Right atrium auricular region (tissue), 2 donors: ENCODE measurements around the gene GXYLT1. TPM values are rescaled to one million over a fixed set of nuclear protein-coding genes. Genes with fewer than 3 reads are reported as not detected.

ENCODE experiments used
- DNase-seq: peaks from one replicate; pipeline ENCODE4 v3.0.0-alpha.2; 2019; ENCODE audit warnings: low spot score
- H3K27ac ChIP-seq, 2 donors: fragments of 200-600 bp; sonication (generic); 1 replicate in 1 of 2; 2 replicates in 1 of 2; pipeline ENCODE4 v1.5.1; 2016 to 2019
- H3K27me3 ChIP-seq, 2 donors: fragments of 200-600 bp; sonication (generic); one replicate each; pipeline versions ENCODE4 v1.5.1 to v1.6.0; 2017 to 2019
- H3K36me3 ChIP-seq: fragments of 200-600 bp; sonication (generic); one replicate; pipeline ENCODE4 v1.5.1; 2016
- H3K4me1 ChIP-seq, 2 donors: fragments of 200-600 bp; sonication (generic); one replicate each; pipeline versions ENCODE4 v1.5.1 to v1.6.0; 2017 to 2019
- H3K4me3 ChIP-seq, 2 donors: fragments of 200-600 bp; sonication (generic); 1 replicate in 1 of 2; 2 replicates in 1 of 2; pipeline ENCODE4 v1.5.1; 2017 to 2019; ENCODE audit warnings: mild to moderate bottlenecking in 1 of 2, moderate library complexity in 1 of 2
- H3K9me3 ChIP-seq, 2 donors: fragments of 200-600 bp; sonication (generic); one replicate each; pipeline ENCODE4 v1.5.1; 2019
- CTCF ChIP-seq, 2 donors: fragments of 200-600 bp; sonication (generic); IDR thresholded peaks; one replicate each; pipeline ENCODE4 v1.5.1; 2019; ENCODE audit warnings: antibody characterized with exemption in 2 of 2
- total RNA-seq, 2 donors: library from RNA; depleted of rRNA; stranded (reverse); fragments of >200 nt; gene quantifications; one replicate each; pipeline ENCODE4 v1.1.0, GENCODE V29; 2016

The GXYLT1 gene
- total RNA-seq, 2 donors from 2014 or later: 5.9 TPM

GRCh38 chr12:42091769-42092168 lies 52.9 kb downstream of the GXYLT1 start:
- Histone ChIP-seq H3K4me3 (no peak overlapping the region), H3K4me1 (no peaks in the 10 kb centered on the region), H3K27me3 (no peaks in the 10 kb centered on the region), H3K9me3 (no peaks in the 10 kb centered on the region), H3K36me3 (no peaks in the 10 kb centered on the region), H3K27ac (no peak overlapping the region)
- no peak for TF ChIP-seq CTCF (IDR thresholded peaks at IDR 0.05)
- DNase-seq: no peak

- H3K27ac ChIP-seq: no peak overlapping the region
- H3K27me3 ChIP-seq: no peaks in the 10 kb centered on the region
- no peak overlapping the region for H3K4me3 ChIP-seq
- TF ChIP-seq CTCF (IDR thresholded peaks at IDR 0.05): no peak
- peaks cover 0 to 5% of the 10 kb centered on the region in 2 donors for H3K4me1 ChIP-seq
- DNase-seq: no peak
- H3K9me3 ChIP-seq: no peaks in the 10 kb centered on the region
- no peaks in the 10 kb centered on the region for H3K36me3 ChIP-seq
Measured at GRCh38 chr12:42090899-42091298, 53.8 kb downstream of the GXYLT1 start.

GRCh38 chr12:42086031-42086430 lies 58.6 kb downstream of the GXYLT1 start:
- no peak for TF ChIP-seq CTCF (IDR thresholded peaks at IDR 0.05)
- Histone ChIP-seq H3K27ac (no peak overlapping the region), H3K4me1 (peaks cover 0 to 5% of the 10 kb centered on the region in 2 donors), H3K27me3 (no peaks in the 10 kb centered on the region), H3K4me3 (no peak overlapping the region), H3K9me3 (no peaks in the 10 kb centered on the region), H3K36me3 (no peaks in the 10 kb centered on the region)
- DNase-seq: no peak

- no peak for TF ChIP-seq CTCF (IDR thresholded peaks at IDR 0.05)
- Histone ChIP-seq H3K27me3 (no peaks in the 10 kb centered on the region), H3K4me3 (no peak overlapping the region), H3K36me3 (no peaks in the 10 kb centered on the region), H3K9me3 (no peaks in the 10 kb centered on the region), H3K4me1 (peaks cover 0 to 5% of the 10 kb centered on the region in 2 donors), H3K27ac (no peak overlapping the region)
- DNase-seq: no peak
Measured at GRCh38 chr12:42085594-42085993, 59.1 kb downstream of the GXYLT1 start.

- Histone ChIP-seq H3K9me3 (no peaks in the 10 kb centered on the region), H3K27ac (no peak overlapping the region), H3K4me1 (peaks cover 0 to 5% of the 10 kb centered on the region in 2 donors), H3K27me3 (no peaks in the 10 kb centered on the region), H3K4me3 (no peak overlapping the region), H3K36me3 (no peaks in the 10 kb centered on the region)
- DNase-seq: no peak
- no peak for TF ChIP-seq CTCF (IDR thresholded peaks at IDR 0.05)
Measured at GRCh38 chr12:42084522-42084921, 60.2 kb downstream of the GXYLT1 start.

- no peak for TF ChIP-seq CTCF (IDR thresholded peaks at IDR 0.05)
- no peak for DNase-seq
Measured at GRCh38 chr12:42076976-42077375, 67.7 kb downstream of the GXYLT1 start.

More at GRCh38 chr12:42076976-42077375, 67.7 kb downstream of the GXYLT1 start:
- no peak overlapping the region for H3K4me3 ChIP-seq
- H3K4me1 ChIP-seq: no peaks in the 10 kb centered on the region
- no peaks in the 10 kb centered on the region for H3K9me3 ChIP-seq
- no peaks in the 10 kb centered on the region for H3K27me3 ChIP-seq
- no peak overlapping the region for H3K27ac ChIP-seq
- no peaks in the 10 kb centered on the region for H3K36me3 ChIP-seq
